H54 (cell line): Measurements from ENCODE around the gene DTNB.

Source experiments
- DNase-seq: peaks from one replicate; pipeline ENCODE4 v3.0.0; 2011; ENCODE audit warnings: low spot score, mixed read lengths; ENCODE audit not compliant: insufficient read length
- FAIRE-seq: peaks from 3 replicates; lab custom pipeline; 2011; peaks lifted over from hg19 to GRCh38; lab: Jason Lieb, UNC
- POLR2A ChIP-seq: IDR thresholded peaks from 2 replicates; pipeline ENCODE4 v1.6.1; 2011; ENCODE audit warnings: low read depth, mild to moderate bottlenecking, low read length

The DTNB gene

DNA sequence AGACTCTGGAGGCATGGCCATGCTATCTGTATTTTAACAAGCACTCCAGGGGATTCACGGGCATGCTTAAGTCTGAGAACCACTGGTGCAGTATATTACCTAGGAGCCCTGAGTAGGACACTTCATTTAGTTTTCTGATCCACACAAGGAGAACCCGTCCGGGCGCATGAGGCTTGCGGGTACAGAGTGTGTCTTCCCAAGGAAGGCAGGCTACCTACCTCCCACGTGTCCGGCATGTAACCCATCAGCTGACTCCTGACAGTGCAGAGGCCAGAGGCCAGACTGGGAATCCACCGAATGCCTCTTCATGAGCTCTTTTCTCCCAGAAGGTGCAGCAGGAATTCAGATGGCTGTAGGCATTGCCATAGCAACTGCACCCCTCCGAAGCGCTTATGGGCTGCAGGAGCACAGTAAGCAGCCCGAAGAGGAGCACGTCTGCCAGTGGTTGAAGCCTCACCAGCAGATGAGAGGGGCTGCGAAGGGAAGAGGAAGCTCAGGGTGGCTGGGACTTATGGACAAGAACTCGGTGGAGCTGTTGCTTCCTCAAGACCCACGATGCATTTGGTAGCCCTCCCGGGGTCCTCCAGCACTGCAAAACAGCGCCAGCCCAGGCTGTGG lies 297.9 kb downstream of the DTNB start:
- FAIRE-seq = no peak
- no peak for TF ChIP-seq POLR2A
- DNase-seq = no peak

DNA sequence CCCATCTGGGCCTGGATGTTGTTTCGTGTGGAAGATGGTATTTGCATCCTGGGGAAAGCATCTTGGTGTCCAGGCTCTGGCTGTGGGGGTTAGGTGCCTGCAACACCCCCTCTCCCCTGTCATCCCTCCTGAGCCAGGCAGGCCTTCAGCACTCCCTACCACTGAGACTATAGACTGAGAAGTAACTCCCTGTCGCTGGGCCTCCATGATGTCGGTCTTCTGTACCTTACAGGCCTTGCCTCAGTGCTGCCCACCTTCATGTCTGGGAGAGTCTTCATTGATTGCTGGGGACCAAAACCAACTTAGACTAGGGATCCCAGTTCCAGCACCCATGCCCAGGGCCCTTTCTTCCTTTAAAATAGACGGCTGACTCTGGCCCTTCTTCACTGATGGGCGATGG lies 298.6 kb downstream of the DTNB start:
- FAIRE-seq = no peak
- DNase-seq = no peak
- TF ChIP-seq POLR2A = no peak

GRCh38 chr2:25374411-25374810 lies 299.0 kb downstream of the DTNB start:
- TF ChIP-seq POLR2A = no peak
- FAIRE-seq (no peak), DNase-seq (no peak)

- TF ChIP-seq POLR2A = no peak
- DNase-seq (no peak), FAIRE-seq (no peak)
Observed at GRCh38 chr2:25373269-25373981, 300.0 kb downstream of the DTNB start.

- TF ChIP-seq POLR2A = no peak
- FAIRE-seq (no peak), DNase-seq (no peak)
Observed at GRCh38 chr2:25372405-25373268, 300.7 kb downstream of the DTNB start.

- TF ChIP-seq POLR2A = no peak
- DNase-seq (no peak), FAIRE-seq (no peak)
Observed at GRCh38 chr2:25371253-25372241, 301.8 kb downstream of the DTNB start.

DNA sequence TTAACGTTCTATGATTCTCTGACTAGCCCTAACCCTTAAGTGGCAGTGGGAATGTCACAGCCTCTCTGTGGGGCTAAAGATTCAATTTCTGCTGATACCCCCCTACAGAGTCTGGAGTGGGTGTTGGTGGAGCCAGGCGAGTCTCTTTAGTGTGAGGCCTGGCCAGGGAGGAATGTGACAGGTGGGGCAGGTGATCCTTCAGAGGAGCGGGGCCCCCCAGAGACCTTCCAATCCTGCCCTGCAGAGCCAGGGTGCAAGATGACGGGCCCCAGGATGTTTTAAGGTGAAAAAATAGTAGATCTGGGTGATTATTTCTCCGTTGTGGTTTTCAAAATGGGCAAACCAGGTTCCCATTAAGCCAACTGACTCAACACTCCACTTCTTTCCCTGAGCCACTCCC lies 303.5 kb downstream of the DTNB start:
- no peak for FAIRE-seq
- TF ChIP-seq POLR2A = no peak

DNA sequence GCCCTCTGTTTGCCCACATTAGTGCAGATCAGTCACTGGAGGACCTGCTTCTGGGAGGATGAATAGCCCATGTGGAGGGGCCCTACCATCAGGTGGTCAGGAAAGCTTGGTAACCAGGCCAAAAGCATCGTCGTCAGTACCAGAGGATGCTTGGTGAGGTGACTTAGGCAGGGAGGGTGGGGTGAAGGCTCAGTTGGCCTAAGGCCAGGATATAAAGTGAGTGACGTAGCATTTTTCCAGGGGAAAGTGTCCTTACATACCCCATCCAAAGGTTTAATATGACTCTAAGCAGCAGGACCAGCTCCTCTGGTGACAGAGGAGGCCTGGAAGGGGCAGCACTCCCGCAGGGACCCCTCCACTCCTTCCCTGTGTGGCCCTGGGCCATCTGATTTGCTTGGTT lies 303.9 kb downstream of the DTNB start:
- TF ChIP-seq POLR2A = no peak
- DNase-seq = no peak
- FAIRE-seq = no peak

More for the DNA sequence above, 303.5 kb downstream of the DTNB start:
- DNase-seq = no peak

DNA sequence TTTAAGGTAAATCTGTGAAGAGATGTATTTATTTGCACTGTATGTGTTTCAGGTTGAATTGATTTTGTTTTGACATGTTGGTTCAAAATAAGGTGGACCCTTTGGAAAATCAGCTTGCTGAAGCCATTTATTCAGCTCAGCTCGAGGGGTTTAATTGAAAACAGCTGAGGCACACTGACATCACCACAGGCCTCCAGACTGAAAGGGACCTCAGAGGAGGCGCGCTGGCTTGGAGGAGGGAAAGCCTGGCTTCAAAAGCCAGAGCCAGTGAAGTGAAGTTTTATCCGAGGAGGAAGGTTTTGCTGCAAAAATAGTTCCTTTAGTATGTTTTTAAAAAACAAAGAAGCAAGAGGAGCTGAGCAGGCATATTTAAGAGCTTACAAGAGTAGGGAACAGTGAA lies 304.7 kb downstream of the DTNB start:
- no peak for TF ChIP-seq POLR2A
- no peak for DNase-seq
- FAIRE-seq = no peak

GRCh38 chr2:25367296-25367695 lies 306.1 kb downstream of the DTNB start:
- DNase-seq = no peak

GRCh38 chr2:25366629-25367028 lies 306.7 kb downstream of the DTNB start:
- FAIRE-seq (no peak), DNase-seq (no peak)
- no peak for TF ChIP-seq POLR2A

More at GRCh38 chr2:25367296-25367695, 306.1 kb downstream of the DTNB start:
- no peak for TF ChIP-seq POLR2A
- FAIRE-seq = no peak

GRCh38 chr2:25365241-25365640 lies 308.1 kb downstream of the DTNB start:
- no peak for TF ChIP-seq POLR2A
- DNase-seq (no peak), FAIRE-seq (no peak)

DNA sequence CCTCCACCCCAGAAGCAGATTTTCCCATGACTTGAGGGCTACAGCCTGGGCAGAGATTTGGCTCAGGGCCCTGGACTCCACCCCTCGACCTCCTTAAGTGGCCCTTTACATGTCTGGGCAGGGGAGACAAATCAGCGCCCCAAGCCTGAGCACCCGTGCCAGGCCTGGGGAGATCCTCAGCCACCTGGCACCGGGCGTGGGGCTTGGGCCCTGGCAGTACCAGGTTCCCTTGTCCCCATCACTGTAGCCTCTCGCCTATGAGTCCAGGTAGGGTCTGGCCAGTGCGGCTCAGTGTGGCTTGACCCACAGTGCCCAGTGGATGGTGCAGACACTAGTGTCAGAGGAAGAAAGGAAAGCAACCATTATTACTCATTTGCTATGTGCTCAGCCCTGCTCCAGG lies 309.6 kb downstream of the DTNB start:
- FAIRE-seq = no peak
- no peak for DNase-seq
- TF ChIP-seq POLR2A = no peak
